Right forelimb (tissue), 1 donor: ENCODE data around the gene ARHGAP22.

Experiments used
- DNase-seq: peaks from one replicate; pipeline ENCODE4 v3.0.0-alpha.2; 2018

ARHGAP22 gene

DNA sequence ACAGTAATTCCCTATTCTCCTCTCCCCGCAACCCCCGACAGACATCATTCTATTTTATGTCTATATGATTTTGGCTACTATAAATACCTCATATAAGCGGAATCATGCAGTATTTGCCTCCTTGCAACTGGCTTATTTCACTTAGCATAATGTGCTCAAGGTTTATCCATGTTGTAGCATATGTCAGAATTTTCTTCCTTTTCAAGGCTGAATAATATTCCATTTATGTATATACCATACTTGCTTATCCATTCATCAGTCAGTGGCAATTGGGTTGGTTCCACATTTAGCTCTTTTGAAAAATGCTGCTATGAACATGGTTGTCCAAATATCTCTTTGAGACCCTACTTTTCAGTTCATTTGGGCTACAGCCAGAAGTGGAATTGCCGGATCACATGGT lies 191.9 kb downstream of the ARHGAP22 start:
- DNase-seq = no peak

GRCh38 chr10:48412081-48412480 lies 192.8 kb downstream of the ARHGAP22 start:
- DNase-seq = no peak

- DNase-seq = no peak
Observed at GRCh38 chr10:48411510-48411909, 193.4 kb downstream of the ARHGAP22 start.

- no peak for DNase-seq
Observed at GRCh38 chr10:48410503-48410902, 194.4 kb downstream of the ARHGAP22 start.

DNA sequence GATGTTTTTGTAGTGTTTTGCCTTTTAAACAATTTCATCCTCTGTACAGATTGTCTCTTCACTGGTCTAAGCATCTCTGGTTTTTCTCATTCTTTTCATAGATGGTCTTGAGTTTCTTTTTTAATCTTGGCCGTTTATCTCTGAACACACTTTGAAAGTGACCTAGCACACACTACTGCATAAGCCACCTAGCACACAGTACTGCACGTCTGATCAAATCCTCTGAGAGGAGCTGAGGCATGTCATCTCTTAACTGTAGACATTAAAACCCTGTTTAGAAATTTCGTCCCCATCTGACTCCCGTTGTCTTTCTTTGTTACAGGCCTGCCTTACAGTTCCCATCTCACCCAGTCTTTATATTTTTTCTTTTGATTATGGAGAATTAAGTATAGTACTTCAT lies 198.2 kb downstream of the ARHGAP22 start:
- no peak for DNase-seq

- DNase-seq = no peak
Observed at GRCh38 chr10:48406204-48406603, 198.7 kb downstream of the ARHGAP22 start.

- DNase-seq = no peak
Observed at GRCh38 chr10:48404646-48405045, 200.2 kb downstream of the ARHGAP22 start.

DNA sequence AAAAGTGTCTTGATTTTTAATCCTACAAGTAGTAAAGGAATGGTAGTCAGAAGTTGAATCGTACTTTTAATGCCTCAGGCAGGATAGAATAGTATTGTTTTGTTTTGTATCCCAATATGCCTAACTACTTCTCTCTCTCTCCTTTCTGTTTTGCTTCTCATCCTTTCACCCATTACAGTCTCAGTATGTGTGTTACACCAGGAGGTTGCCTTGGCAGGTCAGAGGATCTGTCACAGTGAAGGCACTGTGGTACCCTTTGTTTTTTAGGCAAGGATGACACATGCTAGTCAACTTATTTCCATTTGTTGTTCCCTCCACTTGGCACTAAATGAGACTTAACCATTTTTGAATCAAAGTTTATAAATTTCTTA lies 204.0 kb downstream of the ARHGAP22 start:
- DNase-seq = no peak

- no peak for DNase-seq
Observed at GRCh38 chr10:48400129-48400849, 204.6 kb downstream of the ARHGAP22 start.

- DNase-seq = no peak
Observed at GRCh38 chr10:48399551-48399950, 205.3 kb downstream of the ARHGAP22 start.

GRCh38 chr10:48399056-48399541 lies 205.8 kb downstream of the ARHGAP22 start:
- no peak for DNase-seq

DNA sequence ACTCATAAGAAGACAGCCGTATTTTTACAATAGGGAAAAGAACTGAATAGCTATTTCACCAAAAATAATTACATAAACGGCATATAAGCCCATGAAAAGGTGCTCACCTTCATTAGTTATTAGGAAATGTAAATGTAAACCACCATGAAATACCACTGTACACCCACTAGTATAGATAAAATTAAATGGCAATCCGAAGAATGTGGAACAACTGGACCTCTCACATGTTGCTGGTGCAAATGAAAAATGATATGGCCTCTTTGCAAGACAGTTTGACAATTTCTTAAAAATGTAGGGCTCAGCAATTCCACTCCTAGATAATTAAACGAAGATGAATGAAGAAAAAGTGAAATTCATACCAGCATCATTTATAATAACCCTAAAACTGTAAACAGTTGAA lies 206.6 kb downstream of the ARHGAP22 start:
- DNase-seq = no peak
